ENCODE results near the gene ARHGAP8. TPM values are rescaled to one million over a fixed set of nuclear protein-coding genes. Genes with fewer than 3 reads are reported as not detected.

ARHGAP8 gene
- total RNA-seq, 2 experiments from 2014 or later = 5.7 to 6.3 TPM

DNA sequence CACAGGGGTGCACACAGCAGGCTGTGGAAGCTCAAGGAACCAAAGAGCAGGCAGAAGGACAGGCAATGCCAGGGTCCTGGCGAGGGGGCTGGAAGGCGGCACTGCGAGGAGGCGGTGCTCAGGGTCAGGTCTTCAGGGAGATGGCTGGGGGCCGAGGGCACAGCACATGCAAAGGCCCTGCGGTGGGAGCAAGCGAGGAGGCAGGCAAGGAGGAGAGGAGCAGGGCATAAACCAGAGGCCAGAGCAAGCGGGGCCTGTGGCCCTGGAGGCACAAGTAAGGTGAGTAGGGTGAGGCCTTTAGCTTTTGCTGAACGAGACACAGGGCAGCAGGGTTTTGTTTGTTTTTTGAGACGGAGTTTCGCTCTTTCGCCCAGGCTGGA, 126.9 kb downstream of the ARHGAP8 start:
- Histone ChIP-seq H3K9me3 (ENCODE audit: control insufficient read depth in 1 of 2, insufficient read depth in 1 of 2, low read length in 2 of 2) (peaks cover 0 to 21% of the 10 kb centered on the region in 2 experiments), H3K27ac (ENCODE audit: low read depth in 1 of 2, low read length in 2 of 2) (no peak overlapping the region), H3K36me3 (ENCODE audit: insufficient read depth, low read length) (no peaks in the 10 kb centered on the region), H3K4me1 (ENCODE audit: insufficient read depth, low read length) (no peaks in the 10 kb centered on the region), H3K27me3 (ENCODE audit: control insufficient read depth in 1 of 2, insufficient read depth in 2 of 2, low read length in 2 of 2) (no peaks in the 10 kb centered on the region), H3K4me3 (ENCODE audit: low read length) (no peak overlapping the region)
- no peaks in the 10 kb centered on the region for H3K27me3 Mint-ChIP-seq
- H3K9me3 Mint-ChIP-seq = peaks cover 2% of the 10 kb centered on the region
- H3K27ac Mint-ChIP-seq = no peak overlapping the region
- ATAC-seq (ENCODE audit: poor library complexity) = no peak
- H3K4me3 Mint-ChIP-seq = no peak overlapping the region
- intact Hi-C loops (cut with DNase I, micrococcal nuclease) = no loop called here
- no peaks in the 10 kb centered on the region for H3K36me3 Mint-ChIP-seq (ENCODE audit: low read depth)
- no peaks in the 10 kb centered on the region for H3K4me1 Mint-ChIP-seq (ENCODE audit: low read depth)
- ChIA-PET POLR2A (no interaction called here), CTCF (no interaction called here)
- peak in 1 of 14 experiments; percentile 21 for DNase-seq
- TF ChIP-seq, protein P1, sequence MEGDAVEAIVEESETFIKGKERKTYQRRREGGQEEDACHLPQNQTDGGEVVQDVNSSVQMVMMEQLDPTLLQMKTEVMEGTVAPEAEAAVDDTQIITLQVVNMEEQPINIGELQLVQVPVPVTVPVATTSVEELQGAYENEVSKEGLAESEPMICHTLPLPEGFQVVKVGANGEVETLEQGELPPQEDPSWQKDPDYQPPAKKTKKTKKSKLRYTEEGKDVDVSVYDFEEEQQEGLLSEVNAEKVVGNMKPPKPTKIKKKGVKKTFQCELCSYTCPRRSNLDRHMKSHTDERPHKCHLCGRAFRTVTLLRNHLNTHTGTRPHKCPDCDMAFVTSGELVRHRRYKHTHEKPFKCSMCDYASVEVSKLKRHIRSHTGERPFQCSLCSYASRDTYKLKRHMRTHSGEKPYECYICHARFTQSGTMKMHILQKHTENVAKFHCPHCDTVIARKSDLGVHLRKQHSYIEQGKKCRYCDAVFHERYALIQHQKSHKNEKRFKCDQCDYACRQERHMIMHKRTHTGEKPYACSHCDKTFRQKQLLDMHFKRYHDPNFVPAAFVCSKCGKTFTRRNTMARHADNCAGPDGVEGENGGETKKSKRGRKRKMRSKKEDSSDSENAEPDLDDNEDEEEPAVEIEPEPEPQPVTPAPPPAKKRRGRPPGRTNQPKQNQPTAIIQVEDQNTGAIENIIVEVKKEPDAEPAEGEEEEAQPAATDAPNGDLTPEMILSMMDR (IDR thresholded peaks at IDR 0.05) = no peak

DNA sequence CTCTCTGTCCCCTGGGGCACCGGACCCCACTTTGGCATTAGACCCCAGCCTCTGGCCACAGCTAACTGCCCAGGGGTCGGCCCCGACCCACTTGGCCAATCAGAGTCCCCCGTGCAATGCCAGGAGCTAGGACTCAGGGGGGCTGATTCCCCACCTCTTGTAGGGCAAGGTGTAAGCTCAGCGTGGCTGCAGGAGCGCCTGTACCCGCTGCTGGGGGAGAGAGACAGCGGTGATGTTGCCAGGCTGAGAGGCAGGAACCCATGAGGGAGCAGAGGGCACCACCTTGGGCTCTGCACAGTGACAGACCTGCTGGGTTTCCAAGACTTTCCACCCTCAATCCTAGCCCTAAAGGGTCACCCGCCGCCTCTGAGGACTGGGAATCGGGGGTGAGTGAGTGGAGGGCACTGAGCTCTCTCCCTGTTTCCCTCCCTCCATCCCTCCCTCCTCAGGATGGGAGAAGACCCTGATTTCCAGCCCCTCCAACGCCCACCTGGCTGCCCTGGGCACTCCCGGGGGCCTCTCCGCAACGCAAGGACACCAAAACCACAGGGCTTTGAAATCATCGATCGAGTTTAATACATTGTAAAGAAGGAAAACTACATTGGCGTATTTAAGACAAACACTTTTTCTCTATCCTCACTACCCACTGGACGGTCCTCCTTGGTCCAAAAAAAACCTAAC, 128.4 kb downstream of the ARHGAP8 start:
- Histone ChIP-seq H3K27me3 (ENCODE audit: control insufficient read depth in 1 of 2, insufficient read depth in 2 of 2, low read length in 2 of 2) (no peaks in the 10 kb centered on the region), H3K9me3 (ENCODE audit: control insufficient read depth in 1 of 2, insufficient read depth in 1 of 2, low read length in 2 of 2) (peaks cover 0 to 28% of the 10 kb centered on the region in 2 experiments), H3K4me1 (ENCODE audit: insufficient read depth, low read length) (no peaks in the 10 kb centered on the region), H3K36me3 (ENCODE audit: insufficient read depth, low read length) (no peaks in the 10 kb centered on the region), H3K27ac (ENCODE audit: low read depth in 1 of 2, low read length in 2 of 2) (no peak overlapping the region), H3K4me3 (ENCODE audit: low read length) (no peak overlapping the region)
- POLR2A ChIA-PET = no interaction called here
- Mint-ChIP-seq H3K9me3 (peaks cover 2% of the 10 kb centered on the region), H3K27ac (no peak overlapping the region), H3K36me3 (ENCODE audit: low read depth) (no peaks in the 10 kb centered on the region), H3K4me3 (no peak overlapping the region), H3K4me1 (ENCODE audit: low read depth) (no peaks in the 10 kb centered on the region), H3K27me3 (no peaks in the 10 kb centered on the region)
- peak in 1 of 14 experiments; percentile 12 for DNase-seq
- ATAC-seq (ENCODE audit: poor library complexity) = no peak
- intact Hi-C loops (cut with DNase I, micrococcal nuclease) = no loop called here
- CTCF ChIA-PET = no interaction called here
- TF ChIP-seq, protein P1 (IDR thresholded peaks at IDR 0.05) = no peak

DNA sequence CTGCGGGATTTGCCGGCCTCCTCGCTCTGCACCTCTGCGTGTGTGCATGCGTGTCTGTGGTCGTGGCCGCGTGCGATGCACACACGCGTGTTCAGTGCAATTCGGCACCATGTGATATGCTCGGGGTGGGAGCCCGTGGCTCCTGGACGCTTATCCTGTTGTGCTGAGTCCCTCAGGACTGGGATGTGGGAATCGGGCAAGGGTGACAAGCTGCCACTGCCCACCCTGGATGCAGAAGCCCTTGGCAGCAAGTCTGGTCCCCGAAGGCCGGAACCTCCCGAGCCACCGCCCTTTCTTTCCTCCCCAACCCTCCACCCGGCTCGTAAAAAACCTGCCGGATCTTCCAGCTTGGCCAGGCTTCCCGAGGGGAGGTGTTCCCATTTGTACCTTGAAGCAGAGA, 129.2 kb downstream of the ARHGAP8 start:
- Mint-ChIP-seq H3K36me3 (ENCODE audit: low read depth) (no peaks in the 10 kb centered on the region), H3K27ac (no peak overlapping the region), H3K9me3 (peaks cover 2% of the 10 kb centered on the region), H3K4me3 (no peak overlapping the region), H3K27me3 (no peaks in the 10 kb centered on the region), H3K4me1 (ENCODE audit: low read depth) (no peaks in the 10 kb centered on the region)
- Histone ChIP-seq H3K27ac (ENCODE audit: low read depth in 1 of 2, low read length in 2 of 2) (no peak overlapping the region), H3K4me3 (ENCODE audit: low read length) (no peak overlapping the region), H3K27me3 (ENCODE audit: control insufficient read depth in 1 of 2, insufficient read depth in 2 of 2, low read length in 2 of 2) (no peaks in the 10 kb centered on the region), H3K36me3 (ENCODE audit: insufficient read depth, low read length) (no peaks in the 10 kb centered on the region), H3K4me1 (ENCODE audit: insufficient read depth, low read length) (no peaks in the 10 kb centered on the region), H3K9me3 (ENCODE audit: control insufficient read depth in 1 of 2, insufficient read depth in 1 of 2, low read length in 2 of 2) (peaks cover 0 to 28% of the 10 kb centered on the region in 2 experiments)
- ChIA-PET CTCF (no interaction called here), POLR2A (no interaction called here)
- TF ChIP-seq, protein P1 (IDR thresholded peaks at IDR 0.05) = no peak
- intact Hi-C loops (cut with DNase I, micrococcal nuclease) = no loop called here
- ATAC-seq (ENCODE audit: poor library complexity) = no peak
- peak in 1 of 14 experiments; percentile 21 for DNase-seq
